Medulla oblongata (tissue), 1 donor: Measurements from ENCODE around the gene GOLGA6A.
"Not testable (repeated sequence)": the region's sequence is repeated elsewhere in the genome, so short reads cannot be mapped to it uniquely, and the experiment has no call there.

Source experiments
- DNase-seq: peaks from one replicate; pipeline ENCODE4 v3.0.0-alpha.2; 2015; ENCODE audit errors: extremely low spot score

GOLGA6A gene

GRCh38 chr15:74099963-74100733 lies 17.8 kb upstream of the GOLGA6A start:
- DNase-seq: peak; percentile 90

- DNase-seq: not testable (repeated sequence)
These were observed 14.6 kb upstream of the GOLGA6A start for GRCh38 chr15:74096753-74097474.

DNA sequence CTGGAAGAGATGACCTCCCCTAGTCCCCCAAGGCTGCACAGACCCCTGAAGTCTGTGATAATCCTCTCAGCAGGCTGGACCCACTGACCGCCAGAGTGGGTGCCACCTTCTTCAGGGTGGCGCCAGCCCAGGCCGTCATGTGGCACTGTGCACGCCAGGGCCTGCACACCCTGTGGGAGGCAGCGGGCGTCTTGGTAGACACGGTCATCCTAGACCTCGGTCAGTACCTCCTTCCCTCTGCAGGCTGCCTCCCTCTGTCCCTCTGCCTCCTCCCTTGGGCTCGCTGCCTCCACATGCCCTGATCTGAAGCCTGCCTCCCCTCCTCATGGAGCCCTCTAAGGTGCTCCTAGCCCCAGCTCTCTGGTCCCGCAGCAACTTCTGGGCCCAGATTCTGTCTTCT lies 13.3 kb upstream of the GOLGA6A start:
- not testable (repeated sequence) for DNase-seq

DNA sequence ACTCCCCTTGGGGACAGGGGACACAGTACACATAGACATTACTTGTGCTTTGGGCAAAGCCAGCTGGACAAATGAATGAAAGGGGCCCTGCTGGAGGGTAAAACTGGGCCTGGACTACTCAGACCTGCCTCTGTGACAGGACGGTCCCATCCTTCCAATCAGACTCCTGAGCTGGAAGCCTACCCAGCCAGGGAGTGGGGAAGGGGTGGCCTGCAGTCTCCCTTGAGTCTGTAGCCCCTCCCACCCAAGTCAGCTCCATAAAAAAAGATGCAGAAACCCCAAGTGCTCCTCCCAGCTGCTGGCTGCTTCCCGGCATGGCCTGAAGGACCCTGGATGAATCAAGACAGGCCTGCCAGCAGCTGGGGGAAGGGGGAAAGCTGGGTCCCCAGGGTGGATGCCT lies 12.2 kb upstream of the GOLGA6A start:
- DNase-seq: not testable (repeated sequence)

GRCh38 chr15:74075781-74076180 lies 6.6 kb downstream of the GOLGA6A start:
- DNase-seq: not testable (repeated sequence)

DNA sequence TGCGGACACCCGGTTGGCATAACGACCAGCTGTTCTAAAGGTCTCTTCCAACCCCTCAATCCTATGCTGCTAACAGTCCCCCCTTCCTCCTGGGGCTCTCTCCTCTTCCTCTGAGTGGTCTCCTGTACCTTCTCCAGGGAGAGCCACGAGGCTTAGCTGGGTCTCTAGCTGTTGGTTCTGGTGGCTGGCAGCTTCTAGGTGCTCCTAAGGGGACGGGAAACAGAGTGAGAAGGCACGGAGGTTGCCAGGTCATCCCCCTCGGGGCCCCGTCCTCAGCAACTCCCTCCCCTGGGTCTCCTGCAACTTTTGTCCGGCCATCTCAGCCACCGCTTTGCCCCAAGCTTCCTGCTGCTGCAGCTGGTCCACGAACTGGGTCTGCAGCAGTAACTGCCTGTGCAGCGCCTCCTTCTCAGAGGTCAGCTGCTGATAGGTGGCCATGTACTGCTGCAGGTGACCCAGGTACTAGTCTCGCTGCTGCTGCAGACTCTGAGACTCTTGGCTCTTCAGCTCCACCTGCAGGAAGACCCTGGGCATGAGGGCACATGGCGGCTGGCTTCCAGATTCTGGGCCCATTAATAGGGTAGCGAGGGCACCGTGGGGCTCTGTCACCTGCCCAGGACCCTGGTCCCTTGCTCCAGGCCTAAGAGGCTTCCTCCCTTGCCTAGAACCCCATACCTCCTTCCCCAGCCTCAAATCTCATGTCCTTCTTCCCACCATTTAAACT lies 9.6 kb downstream of the GOLGA6A start:
- not testable (repeated sequence) for DNase-seq

DNA sequence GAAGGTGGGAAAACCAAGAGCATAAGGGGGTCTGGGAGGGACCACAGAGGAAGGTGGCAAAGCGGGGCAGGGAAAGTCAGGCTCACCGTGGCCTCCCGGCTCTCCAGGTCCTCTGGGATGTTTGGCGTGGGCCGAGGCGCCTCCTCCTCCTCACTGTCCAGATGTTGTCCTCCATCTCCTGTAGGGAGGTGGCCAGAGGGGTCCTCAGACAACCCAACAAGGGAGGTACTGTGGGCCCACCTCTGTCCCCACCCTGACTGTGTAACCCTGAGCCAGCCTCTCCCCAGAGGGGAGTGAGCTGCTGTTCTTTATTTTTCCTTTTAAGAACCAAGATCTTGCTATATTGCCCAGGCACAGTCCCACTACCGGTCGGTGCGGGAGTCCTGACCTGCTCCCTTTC lies 10.2 kb downstream of the GOLGA6A start:
- not testable (repeated sequence) for DNase-seq

DNA sequence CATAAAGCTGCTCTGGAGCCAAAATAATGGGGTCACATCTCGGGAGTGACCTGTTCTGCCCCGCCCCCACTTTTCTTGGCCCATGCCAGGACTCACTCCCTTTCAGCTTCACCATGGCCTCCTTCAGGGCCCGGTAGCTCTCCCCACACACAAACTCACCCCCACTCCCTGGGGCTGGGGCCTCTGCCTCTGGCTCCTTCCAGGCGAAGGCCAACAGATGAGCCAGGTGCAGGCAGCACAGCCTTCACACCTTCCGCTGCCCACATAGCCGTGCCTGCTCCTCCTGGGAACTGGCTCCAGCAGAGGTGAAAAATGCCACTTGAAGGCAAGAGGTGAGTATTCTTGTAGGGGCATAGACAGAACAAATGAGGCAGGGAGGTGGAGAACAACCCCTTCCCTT lies 10.7 kb downstream of the GOLGA6A start:
- not testable (repeated sequence) for DNase-seq

DNA sequence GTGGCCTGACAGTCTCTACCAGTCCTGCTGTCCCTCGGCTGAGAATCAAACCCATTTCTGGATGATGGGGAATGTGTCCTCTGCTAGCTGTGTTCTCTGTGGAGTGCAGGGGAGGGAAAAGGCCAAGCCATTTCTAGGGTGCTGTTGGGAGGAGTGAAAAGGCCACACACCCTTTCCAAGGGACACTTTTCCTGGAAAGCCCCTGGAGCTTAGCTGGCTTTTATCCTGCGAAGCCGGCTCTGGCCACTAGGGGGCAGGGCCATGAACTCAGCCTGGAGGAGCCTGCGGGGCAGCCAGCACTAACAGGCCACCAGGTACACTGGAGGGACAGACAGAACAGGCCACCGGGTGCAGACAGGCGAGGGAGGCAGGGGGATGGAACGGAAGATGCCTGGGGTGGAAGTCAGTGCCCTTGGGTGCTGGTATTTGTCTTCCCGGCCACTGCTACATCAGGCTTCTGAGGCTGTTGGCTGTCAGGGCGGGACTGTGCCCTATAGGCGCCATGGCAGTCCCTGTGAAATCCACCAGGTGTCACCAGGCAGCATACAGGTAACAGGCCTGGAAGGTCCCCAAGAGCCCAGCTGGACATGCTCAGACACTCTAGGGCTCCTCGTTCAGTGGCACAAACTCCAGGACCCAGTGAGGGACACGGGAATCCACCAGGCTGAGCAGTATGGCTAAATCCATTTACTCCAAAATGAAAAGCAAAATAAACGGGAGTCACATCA lies 16.5 kb downstream of the GOLGA6A start:
- not testable (repeated sequence) for DNase-seq

DNA sequence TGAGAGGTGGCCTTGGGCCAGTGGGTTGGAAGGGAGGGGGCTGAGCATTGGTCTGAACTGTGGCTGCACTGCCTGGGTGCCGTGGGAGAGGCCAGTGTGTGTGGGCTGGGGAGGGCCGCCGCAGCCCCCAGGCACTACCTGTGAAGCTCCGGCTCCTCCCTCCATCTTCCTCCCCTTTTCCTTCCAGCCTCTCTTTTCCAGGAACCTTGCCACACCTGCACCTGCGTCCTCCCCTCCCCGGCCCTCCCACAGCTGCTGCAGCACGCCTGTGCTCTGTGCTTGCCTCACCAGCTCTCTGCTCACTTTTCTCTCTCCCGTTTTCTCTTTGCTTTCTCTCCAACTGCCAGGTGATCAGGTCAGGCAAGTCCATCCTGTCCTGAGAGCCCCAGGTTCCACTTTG lies 17.5 kb downstream of the GOLGA6A start:
- not testable (repeated sequence) for DNase-seq

GRCh38 chr15:74064183-74064582 lies 18.2 kb downstream of the GOLGA6A start:
- not testable (repeated sequence) for DNase-seq

- not testable (repeated sequence) for DNase-seq
These were observed 18.8 kb downstream of the GOLGA6A start for GRCh38 chr15:74063425-74064146.

GRCh38 chr15:74062671-74063070 lies 19.7 kb downstream of the GOLGA6A start:
- DNase-seq: no peak

- no peak for DNase-seq
These were observed 20.1 kb downstream of the GOLGA6A start for GRCh38 chr15:74062236-74062635.

DNA sequence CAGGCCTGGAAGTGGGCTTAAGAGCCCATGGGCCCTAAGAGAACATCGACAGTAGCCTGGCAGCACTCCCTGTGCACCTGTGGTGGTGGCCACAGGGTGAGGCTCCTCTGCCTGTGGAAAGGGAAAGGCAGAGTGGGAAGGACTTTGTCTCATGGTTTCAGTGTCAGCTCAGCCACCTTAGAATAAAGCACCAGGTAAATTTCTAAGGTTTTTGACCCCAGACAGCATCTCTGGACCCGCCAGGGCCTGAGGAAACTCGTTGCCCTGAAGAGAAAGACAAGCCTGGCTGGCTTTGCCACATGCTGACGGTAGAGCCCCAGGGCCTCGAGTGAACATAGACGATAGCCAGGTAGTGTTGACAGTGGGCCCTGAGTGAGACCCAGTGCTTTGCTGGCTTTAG lies 22.1 kb downstream of the GOLGA6A start:
- DNase-seq: no peak

DNA sequence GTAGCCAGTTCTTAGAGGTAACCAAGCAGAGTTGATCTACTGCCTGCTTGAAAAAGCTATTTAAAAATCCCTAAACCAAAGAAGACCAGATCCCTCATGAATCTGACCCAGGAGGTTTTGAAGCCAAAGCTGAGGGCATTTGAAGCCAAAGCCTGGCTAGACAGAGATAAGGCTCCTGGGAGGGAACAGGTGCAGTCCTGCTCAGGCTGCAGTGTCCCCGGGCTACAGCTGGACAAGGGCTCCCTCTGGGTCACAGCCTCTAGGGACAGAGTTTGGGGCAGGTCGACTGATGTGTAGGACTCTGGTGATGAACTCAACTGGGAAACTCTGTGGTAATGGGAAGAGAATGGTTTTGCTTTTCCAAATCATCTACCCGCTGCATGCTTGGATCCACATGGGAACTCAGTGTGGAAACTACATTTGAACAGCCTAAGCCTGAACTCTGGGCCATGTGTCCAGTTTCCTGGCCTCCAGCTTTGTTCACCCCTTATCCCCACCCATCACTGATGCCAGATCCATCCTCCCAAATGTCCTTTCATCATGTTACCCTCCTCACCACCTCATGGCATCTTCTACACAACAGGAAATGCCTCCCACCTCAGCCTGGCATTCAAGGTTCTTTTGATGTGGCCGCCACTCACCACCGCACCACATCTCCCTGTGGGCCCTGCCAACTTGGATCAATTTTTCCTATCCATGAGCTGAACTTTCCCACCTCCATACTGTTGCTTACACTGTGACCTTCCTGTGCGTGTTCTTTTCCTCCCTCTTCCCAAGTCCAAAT lies 23.1 kb downstream of the GOLGA6A start:
- DNase-seq: not testable (repeated sequence)

GRCh38 chr15:74056330-74056729 lies 26.0 kb downstream of the GOLGA6A start:
- DNase-seq: not testable (repeated sequence)

DNA sequence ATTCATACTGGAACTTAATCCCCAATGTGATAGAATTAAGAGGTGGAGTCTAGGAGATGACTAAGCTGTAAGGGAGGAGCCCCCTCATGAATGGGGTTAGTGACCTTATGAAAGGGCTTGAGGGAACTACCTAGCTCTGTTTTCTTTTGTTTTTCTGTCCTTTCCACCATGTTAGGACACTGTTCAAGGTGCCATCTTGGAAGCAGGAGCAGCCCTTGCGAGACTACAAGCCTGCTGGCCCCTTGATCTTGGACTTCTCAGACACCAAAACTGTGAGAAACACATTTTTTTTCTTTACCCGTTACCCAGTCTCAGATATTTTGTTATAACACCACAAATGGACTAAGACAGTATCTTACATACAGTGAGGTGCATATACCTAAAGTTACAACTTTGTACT lies 26.5 kb downstream of the GOLGA6A start:
- DNase-seq: no peak

GRCh38 chr15:74053941-74054529 lies 28.3 kb downstream of the GOLGA6A start:
- peak; percentile 63 for DNase-seq

DNA sequence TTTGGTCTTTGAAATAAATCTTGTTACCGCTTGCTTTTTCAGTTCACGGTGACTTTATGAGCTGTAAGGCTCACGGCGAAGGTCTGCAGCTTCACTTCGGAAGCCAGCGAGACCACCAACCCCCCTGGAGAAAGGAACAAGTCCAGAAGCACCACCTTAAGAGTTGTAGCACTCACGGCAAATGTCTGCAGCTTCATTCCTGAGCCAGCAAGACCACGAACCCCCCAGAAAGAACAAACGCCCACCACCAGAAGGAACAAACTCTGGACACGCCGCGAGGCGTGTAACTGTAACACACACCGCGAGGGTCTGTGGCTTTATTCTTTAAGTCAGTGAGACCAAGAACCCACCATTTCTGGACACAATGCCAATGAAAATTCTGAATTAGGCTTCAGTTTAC lies 28.8 kb downstream of the GOLGA6A start:
- no peak for DNase-seq
